Tibial artery (tissue), 4 donors: ENCODE measurements around the gene CCDC175.

Source experiments
- DNase-seq, 2 donors: peaks; one replicate each; pipeline ENCODE4 v3.0.0-alpha.2; 2019
- H3K27ac ChIP-seq, 2 donors: fragments of 200-600 bp; sonication (generic) in 1 of 2; 1 replicate in 1 of 2; 2 replicates in 1 of 2; pipeline ENCODE4 v1.5.1; 2018 to 2019; ENCODE audit warnings: mild to moderate bottlenecking in 1 of 2
- H3K27me3 ChIP-seq, 2 donors: fragments of 200-600 bp; sonication (generic) in 1 of 2; one replicate each; pipeline versions ENCODE4 v1.5.1 to v1.6.0; 2016 to 2019
- H3K36me3 ChIP-seq, 3 donors: fragments of 200-600 bp; sonication (generic) in 2 of 3; one replicate each; pipeline ENCODE4 v1.5.1; 2016 to 2019; ENCODE audit warnings: mild to moderate bottlenecking in 2 of 3
- H3K4me1 ChIP-seq, 4 donors: fragments of 200-600 bp; sonication (generic) in 2 of 4; 1 replicate in 3 of 4; 2 replicates in 1 of 4; pipeline ENCODE4 v1.5.1; 2016 to 2019
- H3K4me3 ChIP-seq, 2 donors: fragments of 200-600 bp; sonication (generic) in 1 of 2; 1 replicate in 1 of 2; 2 replicates in 1 of 2; pipeline ENCODE4 v1.5.1; 2018 to 2019; ENCODE audit warnings: mild to moderate bottlenecking in 2 of 2
- H3K9me3 ChIP-seq, 3 donors: fragments of 200-600 bp; sonication (generic) in 1 of 3; one replicate each; pipeline ENCODE4 v1.5.1; 2016 to 2019
- CTCF ChIP-seq, 2 experiments: fragments of 200-600 bp in 1 of 2; fragments of 450-650 bp in 1 of 2; IDR thresholded peaks; one replicate each; pipeline ENCODE4 v1.5.1; 2017 to 2019; ENCODE audit warnings: antibody characterized with exemption in 2 of 2, mild to moderate bottlenecking in 1 of 2, moderate library complexity in 1 of 2
- intact Hi-C: fragments of 100-400 bp; cut with DNase I; formaldehyde crosslinking; loops from one replicate; pipeline ENCODE4 v1.15.0; 2023; ENCODE audit warnings: low total_unique reads

Gene CCDC175

GRCh38 chr14:59474172-59474571 is 102.4 kb downstream of the CCDC175 start:
- DNase-seq: no peak
- Histone ChIP-seq H3K36me3 (peaks cover 5 to 53% (median 42%) of the 10 kb centered on the region in 3 donors), H3K27me3 (no peaks in the 10 kb centered on the region), H3K4me3 (no peak overlapping the region), H3K4me1 (peaks cover 0 to 13% (median 6%) of the 10 kb centered on the region in 4 donors), H3K27ac (peak overlapping the region; percentile 29 to 54), H3K9me3 (no peaks in the 10 kb centered on the region)
- no peak for TF ChIP-seq CTCF (IDR thresholded peaks at IDR 0.05)
- intact Hi-C loops: no loop called here

- H3K9me3 ChIP-seq: no peaks in the 10 kb centered on the region
- H3K27ac ChIP-seq: peak within 1 kb of the TSS; percentile 87 to 89
- H3K4me3 ChIP-seq: peak within 1 kb of the TSS; percentile 67 to 73
- intact Hi-C loops: no loop called here
- TF ChIP-seq CTCF (IDR thresholded peaks at IDR 0.05): no peak
- H3K4me1 ChIP-seq: peaks cover 0 to 13% (median 9%) of the 10 kb centered on the region in 4 donors
- peak in 1 of 2 donors; percentile 33 for DNase-seq
- no peaks in the 10 kb centered on the region for H3K27me3 ChIP-seq
- peaks cover 0 to 4% (median 3%) of the 10 kb centered on the region in 3 donors for H3K36me3 ChIP-seq
These were observed 111.1 kb downstream of the CCDC175 start, which contains the start of gene GPR135 for GRCh38 chr14:59465316-59466135. TSS of gene GPR135 (minus strand) at chr14:59465380. CDS start at chr14:59465226, 154 bp downstream.

GRCh38 chr14:59464486-59465315 is 111.9 kb downstream of the CCDC175 start:
- peak; percentile 71 to 87 for DNase-seq
- H3K4me3 ChIP-seq: peak overlapping the region; percentile 67 to 73
- H3K27me3 ChIP-seq: no peaks in the 10 kb centered on the region
- H3K36me3 ChIP-seq: peaks cover 0 to 4% (median 0%) of the 10 kb centered on the region in 3 donors
- TF ChIP-seq CTCF (IDR thresholded peaks at IDR 0.05): no peak
- intact Hi-C loops: no loop called here
- H3K9me3 ChIP-seq: no peaks in the 10 kb centered on the region
- H3K27ac ChIP-seq: peak overlapping the region; percentile 87 to 89
- H3K4me1 ChIP-seq: peaks cover 0 to 13% (median 9%) of the 10 kb centered on the region in 4 donors

- intact Hi-C loops: no loop called here
- Histone ChIP-seq H3K27ac (peak overlapping the region; percentile 87 to 89), H3K4me1 (peaks cover 0 to 13% (median 9%) of the 10 kb centered on the region in 4 donors), H3K4me3 (peak overlapping the region; percentile 67 to 73), H3K27me3 (no peaks in the 10 kb centered on the region), H3K36me3 (peaks cover 0 to 4% (median 0%) of the 10 kb centered on the region in 3 donors), H3K9me3 (no peaks in the 10 kb centered on the region)
- peak in 1 of 2 donors; percentile 63 for DNase-seq
- no peak for TF ChIP-seq CTCF (IDR thresholded peaks at IDR 0.05)
These were observed 112.7 kb downstream of the CCDC175 start for GRCh38 chr14:59463787-59464485.

GRCh38 chr14:59461891-59462290 is 114.7 kb downstream of the CCDC175 start:
- H3K9me3 ChIP-seq: no peaks in the 10 kb centered on the region
- DNase-seq: no peak
- H3K27me3 ChIP-seq: no peaks in the 10 kb centered on the region
- intact Hi-C loops: no loop called here
- H3K4me1 ChIP-seq: peaks cover 0 to 13% (median 9%) of the 10 kb centered on the region in 4 donors
- H3K36me3 ChIP-seq: peaks cover 0 to 7% (median 2%) of the 10 kb centered on the region in 3 donors
- no peak overlapping the region for H3K27ac ChIP-seq
- no peak for TF ChIP-seq CTCF (IDR thresholded peaks at IDR 0.05)
- H3K4me3 ChIP-seq: no peak overlapping the region
